Astrocyte (in vitro differentiated cells and primary cell): ENCODE results near the gene GPR15. TPM values are rescaled to one million over a fixed set of nuclear protein-coding genes. Genes with fewer than 3 reads are reported as not detected.

Experiments
- DNase-seq: peaks from one replicate; pipeline ENCODE4 v3.0.0-alpha.2; 2010; ENCODE audit warnings: low read depth
- FAIRE-seq: peaks from 2 replicates; lab custom pipeline; 2011; peaks lifted over from hg19 to GRCh38; lab: Jason Lieb, UNC
- H2AFZ ChIP-seq: 2 replicates; pipeline ENCODE4 v1.6.0; 2012; ENCODE audit warnings: low read depth, low read length, inconsistent platforms
- H3K27ac ChIP-seq: 2 replicates; pipeline ENCODE4 v1.5.1; 2011; ENCODE audit warnings: low read depth, low read length, inconsistent platforms
- H3K27me3 ChIP-seq: 2 replicates; pipeline ENCODE4 v1.6.0; 2011; ENCODE audit warnings: low read length, inconsistent platforms; ENCODE audit not compliant: insufficient read depth
- H3K36me3 ChIP-seq: 2 replicates; pipeline ENCODE4 v1.5.1; 2011; ENCODE audit warnings: low read length, inconsistent platforms; ENCODE audit not compliant: insufficient read depth
- H3K4me1 ChIP-seq: 2 replicates; pipeline ENCODE4 v1.5.1; 2011; ENCODE audit warnings: low read length, inconsistent platforms; ENCODE audit not compliant: insufficient read depth
- H3K4me2 ChIP-seq: 2 replicates; pipeline ENCODE4 v1.6.0; 2012; ENCODE audit warnings: low read length, inconsistent platforms
- H3K4me3 ChIP-seq: 2 replicates; pipeline ENCODE4 v1.5.1; 2011; ENCODE audit warnings: low read depth, mild to moderate bottlenecking, low read length, inconsistent platforms; ENCODE audit not compliant: insufficient read depth
- H3K79me2 ChIP-seq: 2 replicates; pipeline ENCODE4 v1.6.0; 2012; ENCODE audit warnings: mild to moderate bottlenecking, low read length, inconsistent platforms; ENCODE audit not compliant: insufficient read depth
- H3K9ac ChIP-seq: 2 replicates; pipeline ENCODE4 v1.6.0; 2012; ENCODE audit warnings: mild to moderate bottlenecking, low read length, inconsistent platforms
- H3K9me3 ChIP-seq: 2 replicates; pipeline ENCODE4 v1.5.1; 2012; ENCODE audit warnings: low read depth, mild to moderate bottlenecking, low read length, inconsistent platforms; ENCODE audit not compliant: insufficient read depth
- H4K20me1 ChIP-seq: 2 replicates; pipeline ENCODE4 v1.6.0; 2012; ENCODE audit warnings: low read length, inconsistent platforms; ENCODE audit not compliant: insufficient read depth
- H3K27ac Mint-ChIP-seq: one replicate; pipeline ENCODE4 v1.8.0; 2021; ENCODE audit warnings: mild to moderate bottlenecking, mixed read lengths; ENCODE audit not compliant: unreplicated experiment
- H3K27me3 Mint-ChIP-seq: one replicate; pipeline ENCODE4 v1.8.0; 2021; ENCODE audit warnings: low read depth, mixed read lengths; ENCODE audit not compliant: unreplicated experiment
- H3K36me3 Mint-ChIP-seq: one replicate; pipeline ENCODE4 v1.8.0; 2021; ENCODE audit warnings: low read depth, mixed read lengths; ENCODE audit not compliant: unreplicated experiment
- H3K4me1 Mint-ChIP-seq: one replicate; pipeline ENCODE4 v1.8.0; 2021; ENCODE audit warnings: low read depth, mixed read lengths; ENCODE audit not compliant: unreplicated experiment
- H3K4me3 Mint-ChIP-seq: one replicate; pipeline ENCODE4 v1.8.0; 2021; ENCODE audit warnings: mild to moderate bottlenecking, moderate library complexity, mixed read lengths; ENCODE audit not compliant: unreplicated experiment
- H3K9me3 Mint-ChIP-seq: one replicate; pipeline ENCODE4 v1.8.0; 2021; ENCODE audit warnings: mild to moderate bottlenecking, mixed read lengths; ENCODE audit not compliant: unreplicated experiment
- EZH2 ChIP-seq: IDR thresholded peaks from 2 replicates; pipeline ENCODE4 v1.6.1; 2012; ENCODE audit warnings: mild to moderate bottlenecking, low read length, inconsistent platforms; ENCODE audit not compliant: insufficient read depth
- total RNA-seq: library from RNA; stranded (reverse); gene quantifications from 2 replicates; pipeline ENCODE4 v1.2.1, GENCODE V29; 2021
- TF ChIP-seq, protein P1 (sequence below): IDR thresholded peaks from 2 replicates; pipeline ENCODE4 v1.5.1; 2011; ENCODE audit warnings: low read depth, mild to moderate bottlenecking, inconsistent platforms, low read length, moderate library complexity; ENCODE audit not compliant: insufficient read depth

The GPR15 gene
- total RNA-seq, 1 donor from 2014 or later: not detected

DNA sequence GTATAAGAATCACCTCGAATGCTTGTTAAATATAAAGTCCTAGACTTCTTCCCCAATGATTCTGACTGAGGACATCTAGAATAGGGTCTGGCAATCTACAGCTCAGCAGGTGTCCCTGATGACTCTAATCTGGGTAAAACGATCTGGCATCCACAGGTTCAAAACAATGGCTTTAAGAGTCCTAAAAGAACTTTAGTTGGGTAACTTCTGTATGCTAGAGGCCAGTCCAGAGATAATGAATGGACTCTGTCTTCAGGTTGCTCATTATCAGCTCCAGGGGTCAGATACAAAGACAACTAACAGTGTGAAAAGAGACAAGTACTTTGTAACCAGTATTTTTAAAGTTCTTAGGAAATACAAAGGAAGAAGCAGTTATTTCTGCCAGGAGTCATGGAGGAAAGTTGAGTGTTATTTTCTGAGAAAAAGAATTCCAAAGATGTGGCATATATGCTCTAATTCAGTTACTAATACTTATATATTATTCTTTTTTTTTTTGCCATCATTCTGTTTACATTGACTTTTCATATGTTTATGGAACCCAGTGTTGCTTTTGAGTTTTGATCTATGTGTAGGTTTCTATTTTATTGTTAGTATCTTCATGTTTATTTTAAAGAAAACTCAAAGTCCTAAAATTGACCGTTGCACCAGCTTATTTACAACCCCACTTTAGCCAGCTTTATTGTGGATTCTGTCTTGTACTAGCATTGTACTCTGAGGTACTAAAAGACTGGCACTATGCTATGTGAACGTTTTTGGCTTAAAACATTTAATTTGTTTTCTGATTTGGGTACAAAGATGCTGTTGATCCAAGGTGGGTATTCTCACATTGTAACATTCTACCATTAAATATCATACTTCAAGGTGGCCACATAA is 3.1 kb upstream of the GPR15 start:
- Histone ChIP-seq H3K79me2 (no peaks in the 10 kb centered on the region), H3K27ac (no peak overlapping the region), H3K36me3 (no peaks in the 10 kb centered on the region), H3K9ac (no peak overlapping the region), H3K4me1 (no peaks in the 10 kb centered on the region), H4K20me1 (no peaks in the 10 kb centered on the region), H3K9me3 (no peaks in the 10 kb centered on the region), H3K4me3 (no peak overlapping the region), H3K4me2 (no peak overlapping the region), H3K27me3 (no peaks in the 10 kb centered on the region), H2AFZ (no peak overlapping the region)
- no peaks in the 10 kb centered on the region for H3K27me3 Mint-ChIP-seq
- H3K27ac Mint-ChIP-seq: no peak overlapping the region
- DNase-seq: no peak
- no peaks in the 10 kb centered on the region for H3K9me3 Mint-ChIP-seq
- H3K36me3 Mint-ChIP-seq: no peaks in the 10 kb centered on the region
- H3K4me1 Mint-ChIP-seq: no peaks in the 10 kb centered on the region
- FAIRE-seq: no peak
- no peak for TF ChIP-seq EZH2
- TF ChIP-seq, protein P1, sequence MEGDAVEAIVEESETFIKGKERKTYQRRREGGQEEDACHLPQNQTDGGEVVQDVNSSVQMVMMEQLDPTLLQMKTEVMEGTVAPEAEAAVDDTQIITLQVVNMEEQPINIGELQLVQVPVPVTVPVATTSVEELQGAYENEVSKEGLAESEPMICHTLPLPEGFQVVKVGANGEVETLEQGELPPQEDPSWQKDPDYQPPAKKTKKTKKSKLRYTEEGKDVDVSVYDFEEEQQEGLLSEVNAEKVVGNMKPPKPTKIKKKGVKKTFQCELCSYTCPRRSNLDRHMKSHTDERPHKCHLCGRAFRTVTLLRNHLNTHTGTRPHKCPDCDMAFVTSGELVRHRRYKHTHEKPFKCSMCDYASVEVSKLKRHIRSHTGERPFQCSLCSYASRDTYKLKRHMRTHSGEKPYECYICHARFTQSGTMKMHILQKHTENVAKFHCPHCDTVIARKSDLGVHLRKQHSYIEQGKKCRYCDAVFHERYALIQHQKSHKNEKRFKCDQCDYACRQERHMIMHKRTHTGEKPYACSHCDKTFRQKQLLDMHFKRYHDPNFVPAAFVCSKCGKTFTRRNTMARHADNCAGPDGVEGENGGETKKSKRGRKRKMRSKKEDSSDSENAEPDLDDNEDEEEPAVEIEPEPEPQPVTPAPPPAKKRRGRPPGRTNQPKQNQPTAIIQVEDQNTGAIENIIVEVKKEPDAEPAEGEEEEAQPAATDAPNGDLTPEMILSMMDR: no peak
- H3K4me3 Mint-ChIP-seq: no peak overlapping the region

DNA sequence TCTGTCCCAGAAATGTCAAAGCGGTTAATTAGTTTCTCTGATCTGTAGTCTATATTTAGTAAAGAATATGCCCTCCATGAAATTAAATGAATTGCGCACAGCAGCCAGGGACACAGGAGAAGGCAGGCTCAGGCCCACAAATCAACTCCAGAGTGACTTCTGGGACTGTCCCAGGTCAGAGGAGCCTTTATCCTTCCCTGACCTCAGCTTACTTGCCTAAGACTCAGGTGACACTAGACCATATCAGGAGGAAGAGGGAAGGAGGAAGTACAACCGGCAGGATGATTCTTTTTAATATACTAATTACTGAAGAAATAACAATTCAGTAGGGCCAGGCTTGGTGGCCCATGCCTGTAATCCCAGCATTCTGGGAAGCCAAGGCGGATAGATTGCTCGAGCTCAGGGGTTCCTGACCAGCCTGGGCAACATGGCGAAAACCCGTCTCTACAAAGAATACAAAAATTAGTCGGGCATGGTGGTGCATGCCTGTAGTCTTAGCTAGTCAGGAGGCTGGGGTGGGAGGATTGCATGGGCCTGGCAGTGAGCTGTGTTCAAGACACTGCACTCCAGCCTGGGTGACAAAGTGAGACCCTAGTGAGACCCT is 1.8 kb upstream of the GPR15 start:
- Histone ChIP-seq H4K20me1 (no peaks in the 10 kb centered on the region), H3K9me3 (no peaks in the 10 kb centered on the region), H3K27me3 (no peaks in the 10 kb centered on the region), H3K9ac (no peak overlapping the region), H3K79me2 (no peaks in the 10 kb centered on the region), H3K27ac (no peak overlapping the region), H3K4me1 (no peaks in the 10 kb centered on the region), H2AFZ (no peak overlapping the region), H3K36me3 (no peaks in the 10 kb centered on the region), H3K4me2 (no peak overlapping the region), H3K4me3 (no peak overlapping the region)
- FAIRE-seq (no peak), DNase-seq (no peak)
- no peaks in the 10 kb centered on the region for H3K4me1 Mint-ChIP-seq
- TF ChIP-seq, protein P1: no peak
- no peak for TF ChIP-seq EZH2
- H3K4me3 Mint-ChIP-seq: no peak overlapping the region
- no peak overlapping the region for H3K27ac Mint-ChIP-seq
- no peaks in the 10 kb centered on the region for H3K27me3 Mint-ChIP-seq
- H3K9me3 Mint-ChIP-seq: no peaks in the 10 kb centered on the region
- no peaks in the 10 kb centered on the region for H3K36me3 Mint-ChIP-seq

DNA sequence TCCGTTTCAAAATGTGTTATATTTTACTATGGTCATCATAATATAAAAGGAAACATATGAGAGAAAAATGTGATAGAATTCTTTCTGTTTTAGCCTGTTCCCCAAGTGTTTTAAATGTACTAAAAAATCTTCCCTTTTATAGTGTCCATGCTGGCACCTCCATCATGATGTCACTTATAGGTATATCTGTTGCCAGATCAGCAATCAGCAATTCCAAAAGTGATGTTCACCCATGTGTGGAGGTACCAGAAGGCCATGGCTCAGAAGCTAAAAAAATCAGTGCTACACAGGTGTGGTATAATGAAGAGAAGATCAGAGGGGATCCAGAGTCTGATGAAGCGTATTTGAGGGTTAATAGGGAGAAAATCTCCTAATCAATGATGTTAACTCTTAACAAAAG is 1.1 kb upstream of the GPR15 start:
- Histone ChIP-seq H3K4me2 (no peak overlapping the region), H4K20me1 (no peaks in the 10 kb centered on the region)

More for the DNA sequence above, 1.1 kb upstream of the GPR15 start:
- Histone ChIP-seq H3K9me3 (no peaks in the 10 kb centered on the region), H3K4me3 (no peak overlapping the region), H3K79me2 (no peaks in the 10 kb centered on the region), H2AFZ (no peak overlapping the region), H3K9ac (no peak overlapping the region), H3K36me3 (no peaks in the 10 kb centered on the region), H3K4me1 (no peaks in the 10 kb centered on the region), H3K27ac (no peak overlapping the region), H3K27me3 (no peaks in the 10 kb centered on the region)
- TF ChIP-seq, protein P1: no peak
- FAIRE-seq (no peak), DNase-seq (no peak)
- Mint-ChIP-seq H3K27ac (no peak overlapping the region), H3K4me1 (no peaks in the 10 kb centered on the region), H3K4me3 (no peak overlapping the region), H3K27me3 (no peaks in the 10 kb centered on the region), H3K36me3 (no peaks in the 10 kb centered on the region), H3K9me3 (no peaks in the 10 kb centered on the region)
